Measurements from ENCODE around the gene GMIP. TPM values are rescaled to one million over a fixed set of nuclear protein-coding genes. Genes with fewer than 3 reads are reported as not detected.

Gene GMIP
- total RNA-seq, 2 experiments from 2014 or later = 30.1 to 48.7 TPM

- Histone ChIP-seq H3K27ac (ENCODE audit: low read depth, low read length, poor library complexity, severe bottlenecking) (no peak overlapping the region), H3K36me3 (ENCODE audit: insufficient read depth, low read length) (peaks cover 74% of the 10 kb centered on the region), H3K4me2 (ENCODE audit: low read length) (no peak overlapping the region), H3K9me3 (ENCODE audit: low read length) (no peaks in the 10 kb centered on the region), H3K4me3 (ENCODE audit: low read depth, low read length, poor library complexity, severe bottlenecking) (no peak overlapping the region), H3K9me2 (ENCODE audit: insufficient read depth, low read length) (no peaks in the 10 kb centered on the region), H4K20me1 (ENCODE audit: insufficient read depth, low read length) (no peaks in the 10 kb centered on the region), H3K79me2 (ENCODE audit: insufficient read depth, low read depth, low read length) (peaks cover 9% of the 10 kb centered on the region; the same call in 1 of the 2 replicates), H3K4me1 (ENCODE audit: insufficient read depth, low read length, poor library complexity, severe bottlenecking) (peaks cover 14% of the 10 kb centered on the region), H2AFZ (ENCODE audit: low read length) (no peak overlapping the region)
- intact Hi-C loops (cut with micrococcal nuclease; ENCODE audit: unreplicated experiment) = no loop called here
- DNase-seq (ENCODE audit: low spot score) = no peak
- TF ChIP-seq EZH2phosphoT487 (IDR thresholded peaks at IDR 0.05; ENCODE audit: borderline replicate concordance, low read depth, low read length) = no peak
- no peak for TF ChIP-seq CTCF (conservative IDR thresholded peaks at IDR 0.05; ENCODE audit: low read length)
- ChIA-PET POLR2A (no interaction called here), CTCF (ENCODE audit: unreplicated experiment) (no interaction called here)
- BruUV-seq (replicated peaks) = no TSS peak
Observed at GRCh38 chr19:19647037-19647835, 3.8 kb upstream of the GMIP start.

GRCh38 chr19:19645233-19645870 lies 1.9 kb upstream of the GMIP start:
- intact Hi-C loops (cut with micrococcal nuclease; ENCODE audit: unreplicated experiment) = no loop called here
- H3K4me1 ChIP-seq (ENCODE audit: insufficient read depth, low read length, poor library complexity, severe bottlenecking) = peaks cover 21% of the 10 kb centered on the region
- H4K20me1 ChIP-seq (ENCODE audit: insufficient read depth, low read length) = no peaks in the 10 kb centered on the region
- H3K9me2 ChIP-seq (ENCODE audit: insufficient read depth, low read length) = no peaks in the 10 kb centered on the region
- BruUV-seq (replicated peaks) = no TSS peak
- no peak overlapping the region for H3K4me3 ChIP-seq (ENCODE audit: low read depth, low read length, poor library complexity, severe bottlenecking)
- CTCF ChIA-PET (ENCODE audit: unreplicated experiment) = no interaction called here
- TF ChIP-seq EZH2phosphoT487 (IDR thresholded peaks at IDR 0.05; ENCODE audit: borderline replicate concordance, low read depth, low read length) (no peak), CTCF (conservative IDR thresholded peaks at IDR 0.05; ENCODE audit: low read length) (no peak)
- no peaks in the 10 kb centered on the region for H3K9me3 ChIP-seq (ENCODE audit: low read length)
- DNase-seq (ENCODE audit: low spot score) = no peak
- peaks cover 63% of the 10 kb centered on the region for H3K36me3 ChIP-seq (ENCODE audit: insufficient read depth, low read length)
- POLR2A ChIA-PET = no interaction called here
- H3K4me2 ChIP-seq (ENCODE audit: low read length) = no peak overlapping the region
- H3K79me2 ChIP-seq (ENCODE audit: insufficient read depth, low read depth, low read length) = peaks cover 16% of the 10 kb centered on the region; the same call in 1 of the 2 replicates
- H2AFZ ChIP-seq (ENCODE audit: low read length) = no peak overlapping the region
- H3K27ac ChIP-seq (ENCODE audit: low read depth, low read length, poor library complexity, severe bottlenecking) = no peak overlapping the region

- no TSS peak for BruUV-seq (replicated peaks)
- no peak for DNase-seq (ENCODE audit: low spot score)
- H3K9me2 ChIP-seq (ENCODE audit: insufficient read depth, low read length) = no peaks in the 10 kb centered on the region
- ChIA-PET CTCF (ENCODE audit: unreplicated experiment) (no interaction called here), POLR2A (no interaction called here)
- peaks cover 21% of the 10 kb centered on the region for H3K4me1 ChIP-seq (ENCODE audit: insufficient read depth, low read length, poor library complexity, severe bottlenecking)
- peak overlapping the region; percentile 90 for H3K27ac ChIP-seq (ENCODE audit: low read depth, low read length, poor library complexity, severe bottlenecking)
- peaks cover 63% of the 10 kb centered on the region for H3K36me3 ChIP-seq (ENCODE audit: insufficient read depth, low read length)
- peak overlapping the region; percentile 87 for H3K4me2 ChIP-seq (ENCODE audit: low read length)
- H4K20me1 ChIP-seq (ENCODE audit: insufficient read depth, low read length) = no peaks in the 10 kb centered on the region
- TF ChIP-seq CTCF (conservative IDR thresholded peaks at IDR 0.05; ENCODE audit: low read length) = peak; percentile 57; the same call in 1 of the 2 replicates
- no peak for TF ChIP-seq EZH2phosphoT487 (IDR thresholded peaks at IDR 0.05; ENCODE audit: borderline replicate concordance, low read depth, low read length)
- no peaks in the 10 kb centered on the region for H3K9me3 ChIP-seq (ENCODE audit: low read length)
- H2AFZ ChIP-seq (ENCODE audit: low read length) = no peak overlapping the region
- intact Hi-C loops (cut with micrococcal nuclease; ENCODE audit: unreplicated experiment) = no loop called here
- H3K4me3 ChIP-seq (ENCODE audit: low read depth, low read length, poor library complexity, severe bottlenecking) = peak overlapping the region; percentile 78
- peaks cover 16% of the 10 kb centered on the region; the same call in 1 of the 2 replicates for H3K79me2 ChIP-seq (ENCODE audit: insufficient read depth, low read depth, low read length)
Observed at GRCh38 chr19:19644054-19644388, 564 bp upstream of the GMIP start.

Measured in OCI-LY7 (cell line).